Stimulated activated CD4-positive, alpha-beta T cell treated with anti-CD3 and anti-CD28 coated beads, TNF-alpha, amount 100 ng/mL, for 4 hours (primary cell): Measurements from ENCODE around the gene PPP2R2B.

ENCODE experiments used
- DNase-seq, 3 experiments: peaks; one replicate each; pipeline ENCODE4 v3.0.0-alpha.2; 2020; ENCODE audit warnings: low read depth in 3 of 3

Gene PPP2R2B

GRCh38 chr5:146699664-146700418 is 178.7 kb downstream of the PPP2R2B start:
- DNase-seq = no peak

GRCh38 chr5:146699138-146699537 is 179.4 kb downstream of the PPP2R2B start:
- no peak for DNase-seq

- no peak for DNase-seq
These were observed 179.9 kb downstream of the PPP2R2B start for GRCh38 chr5:146698651-146699050.

- no peak for DNase-seq
These were observed 181.3 kb downstream of the PPP2R2B start for GRCh38 chr5:146697211-146697610.

- DNase-seq = no peak
These were observed 182.9 kb downstream of the PPP2R2B start for GRCh38 chr5:146695646-146696045.

GRCh38 chr5:146690880-146691355 is 187.6 kb downstream of the PPP2R2B start:
- no peak for DNase-seq

- no peak for DNase-seq
These were observed 190.9 kb downstream of the PPP2R2B start for GRCh38 chr5:146687630-146688029.

- DNase-seq = no peak
These were observed 194.7 kb downstream of the PPP2R2B start for GRCh38 chr5:146683861-146684260.

GRCh38 chr5:146682899-146683532 is 195.5 kb downstream of the PPP2R2B start:
- DNase-seq = no peak

- no peak for DNase-seq
These were observed 196.9 kb downstream of the PPP2R2B start for GRCh38 chr5:146681585-146682105.

- DNase-seq = no peak
These were observed 197.5 kb downstream of the PPP2R2B start for GRCh38 chr5:146680846-146681584.

GRCh38 chr5:146675636-146676035 is 202.9 kb downstream of the PPP2R2B start:
- DNase-seq = no peak

GRCh38 chr5:146672866-146673265 is 205.7 kb downstream of the PPP2R2B start:
- no peak for DNase-seq

GRCh38 chr5:146671561-146672295 is 206.8 kb downstream of the PPP2R2B start:
- DNase-seq = no peak

- DNase-seq = no peak
These were observed 208.9 kb downstream of the PPP2R2B start for GRCh38 chr5:146669656-146670055.

GRCh38 chr5:146667633-146668272 is 210.8 kb downstream of the PPP2R2B start:
- no peak for DNase-seq

- DNase-seq = no peak
These were observed 216.3 kb downstream of the PPP2R2B start for GRCh38 chr5:146662229-146662628.

- no peak for DNase-seq
These were observed 218.1 kb downstream of the PPP2R2B start for GRCh38 chr5:146660376-146660960.

- DNase-seq = no peak
These were observed 218.6 kb downstream of the PPP2R2B start for GRCh38 chr5:146659961-146660360.

- no peak for DNase-seq
These were observed 221.9 kb downstream of the PPP2R2B start for GRCh38 chr5:146656703-146657102.

- DNase-seq = no peak
These were observed 225.0 kb downstream of the PPP2R2B start for GRCh38 chr5:146653560-146653959.
